RWPE2 (cell line): ENCODE measurements around the gene PCBP4.
A peak's percentile ranks its signal among the peaks of the same experiment; 100 is the strongest.

Source experiments
- ATAC-seq: fragments of 200-7000 bp; cut with Tn5 transposase; 3 replicates; pipeline ENCODE4 v1.9.1; 2021; ENCODE audit warnings: low read depth
- DNase-seq: peaks from one replicate; pipeline ENCODE4 v3.0.0-alpha.2; 2020; ENCODE audit warnings: low spot score
- H3K27ac ChIP-seq: fragments of 450-650 bp; 2 replicates; pipeline ENCODE4 v1.5.1; 2017; ENCODE audit warnings: mild to moderate bottlenecking; ENCODE audit not compliant: poor library complexity, severe bottlenecking
- H3K27me3 ChIP-seq: fragments of 250-450 bp; sonication (Bioruptor Pico); 2 replicates; pipeline ENCODE4 v1.5.1; 2021; ENCODE audit warnings: mild to moderate bottlenecking, moderate library complexity; ENCODE audit not compliant: insufficient read depth, poor library complexity, severe bottlenecking
- H3K36me3 ChIP-seq: fragments of 250-450 bp; sonication (Bioruptor Pico); 2 replicates; pipeline ENCODE4 v1.5.1; 2020; ENCODE audit warnings: low read depth, mild to moderate bottlenecking, moderate library complexity
- H3K4me1 ChIP-seq: fragments of 250-450 bp; sonication (Bioruptor Pico); 2 replicates; pipeline ENCODE4 v1.5.1; 2021; ENCODE audit warnings: mild to moderate bottlenecking, moderate library complexity; ENCODE audit not compliant: insufficient read depth, poor library complexity, severe bottlenecking
- H3K4me3 ChIP-seq: fragments of 250-450 bp; sonication (Bioruptor Pico); 2 replicates; pipeline ENCODE4 v1.5.1; 2021; ENCODE audit warnings: mild to moderate bottlenecking, moderate library complexity; ENCODE audit not compliant: severe bottlenecking
- H3K9me3 ChIP-seq: fragments of 250-450 bp; sonication (Bioruptor Pico); 2 replicates; pipeline ENCODE4 v1.5.1; 2021; ENCODE audit warnings: mild to moderate bottlenecking, moderate library complexity; ENCODE audit not compliant: severe bottlenecking
- TF ChIP-seq, protein P1 (sequence below): fragments of 450-650 bp; IDR thresholded peaks from one replicate; pipeline ENCODE4 v1.5.1; 2017; ENCODE audit warnings: mild to moderate bottlenecking, moderate library complexity; ENCODE audit not compliant: poor library complexity, severe bottlenecking

PCBP4 gene

DNA sequence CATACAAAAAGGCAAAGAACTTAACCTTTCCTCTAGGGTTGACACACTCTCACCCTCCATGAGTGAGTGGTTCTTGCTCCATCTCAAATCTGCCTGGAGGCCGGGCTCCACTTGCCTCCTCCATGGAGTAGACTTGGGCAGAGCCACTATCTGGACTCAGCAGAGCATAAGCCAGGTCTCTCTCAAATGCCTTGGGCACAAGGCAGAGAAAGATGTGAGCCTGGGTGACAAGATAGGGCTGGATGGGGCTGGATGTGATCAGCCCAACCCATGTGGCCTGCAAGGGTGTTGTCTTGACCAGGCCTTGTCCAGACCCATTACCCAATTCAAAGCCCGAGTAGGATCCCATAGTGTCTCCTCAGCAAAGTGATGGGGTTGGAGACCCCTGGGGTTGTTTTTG lies 32.6 kb upstream of the PCBP4 start:
- no peak overlapping the region for H3K27ac ChIP-seq
- no peak overlapping the region for H3K4me3 ChIP-seq
- TF ChIP-seq, protein P1, sequence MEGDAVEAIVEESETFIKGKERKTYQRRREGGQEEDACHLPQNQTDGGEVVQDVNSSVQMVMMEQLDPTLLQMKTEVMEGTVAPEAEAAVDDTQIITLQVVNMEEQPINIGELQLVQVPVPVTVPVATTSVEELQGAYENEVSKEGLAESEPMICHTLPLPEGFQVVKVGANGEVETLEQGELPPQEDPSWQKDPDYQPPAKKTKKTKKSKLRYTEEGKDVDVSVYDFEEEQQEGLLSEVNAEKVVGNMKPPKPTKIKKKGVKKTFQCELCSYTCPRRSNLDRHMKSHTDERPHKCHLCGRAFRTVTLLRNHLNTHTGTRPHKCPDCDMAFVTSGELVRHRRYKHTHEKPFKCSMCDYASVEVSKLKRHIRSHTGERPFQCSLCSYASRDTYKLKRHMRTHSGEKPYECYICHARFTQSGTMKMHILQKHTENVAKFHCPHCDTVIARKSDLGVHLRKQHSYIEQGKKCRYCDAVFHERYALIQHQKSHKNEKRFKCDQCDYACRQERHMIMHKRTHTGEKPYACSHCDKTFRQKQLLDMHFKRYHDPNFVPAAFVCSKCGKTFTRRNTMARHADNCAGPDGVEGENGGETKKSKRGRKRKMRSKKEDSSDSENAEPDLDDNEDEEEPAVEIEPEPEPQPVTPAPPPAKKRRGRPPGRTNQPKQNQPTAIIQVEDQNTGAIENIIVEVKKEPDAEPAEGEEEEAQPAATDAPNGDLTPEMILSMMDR = no peak
- no peak for DNase-seq
- no peaks in the 10 kb centered on the region for H3K27me3 ChIP-seq
- H3K9me3 ChIP-seq = no peaks in the 10 kb centered on the region
- no peak for ATAC-seq
- H3K36me3 ChIP-seq = peaks cover 6% of the 10 kb centered on the region
- H3K4me1 ChIP-seq = peaks cover 10% of the 10 kb centered on the region

DNA sequence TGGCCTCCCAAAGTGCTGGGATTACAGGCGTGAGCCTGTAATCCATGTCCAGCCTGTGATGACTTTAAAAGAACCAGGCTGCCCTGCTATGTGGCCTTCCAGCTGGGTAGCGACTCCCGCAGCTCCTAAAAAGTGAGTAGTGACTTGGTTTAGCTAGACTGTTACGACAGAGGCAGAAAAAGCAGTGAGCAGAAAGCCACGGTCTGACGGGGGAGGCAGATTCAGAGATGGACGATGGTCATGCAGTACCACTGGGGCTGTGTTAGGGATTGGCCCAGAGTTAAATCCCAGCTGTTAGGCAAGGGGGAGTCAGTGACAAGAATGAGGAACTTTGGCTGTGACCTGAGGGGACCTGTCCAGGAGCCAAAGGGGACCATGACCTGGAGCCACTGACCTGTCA lies 31.5 kb upstream of the PCBP4 start:
- Histone ChIP-seq H3K4me3 (no peak overlapping the region), H3K27me3 (no peaks in the 10 kb centered on the region), H3K27ac (no peak overlapping the region), H3K36me3 (peaks cover 17% of the 10 kb centered on the region), H3K4me1 (peaks cover 17% of the 10 kb centered on the region), H3K9me3 (no peaks in the 10 kb centered on the region)
- no peak for DNase-seq
- TF ChIP-seq, protein P1 = no peak
- ATAC-seq = no peak

DNA sequence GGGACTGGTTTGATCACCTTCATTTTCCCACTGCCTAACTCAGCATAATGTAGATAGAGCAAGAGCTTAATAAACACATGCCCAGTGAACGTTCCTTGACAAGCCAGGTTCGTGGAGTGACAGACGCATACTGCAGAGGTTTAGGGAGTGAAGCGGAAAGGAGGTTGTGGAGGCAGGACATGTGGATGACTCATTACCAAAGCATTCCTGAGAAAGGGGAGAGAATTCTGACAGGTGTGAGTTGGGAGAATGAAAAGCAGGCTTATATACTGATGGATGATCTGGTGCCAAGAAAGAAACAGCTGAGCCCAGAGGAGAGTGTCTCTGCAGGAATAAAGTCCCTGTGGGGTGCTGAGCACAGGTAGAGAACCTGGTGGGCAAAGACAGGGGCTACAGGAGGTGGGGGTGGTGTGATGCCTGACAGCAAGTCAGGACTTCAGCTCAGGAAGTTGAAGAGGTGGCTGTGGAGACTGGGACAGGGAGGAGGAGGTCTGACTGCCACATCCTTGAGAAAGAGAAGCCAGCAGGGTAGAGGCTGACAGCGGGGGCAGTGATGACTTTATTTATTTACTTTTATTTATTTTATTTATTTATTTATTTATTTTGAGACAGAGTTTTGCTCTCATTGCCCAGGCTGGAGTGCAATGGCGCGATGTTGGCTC lies 30.8 kb upstream of the PCBP4 start:
- DNase-seq (no peak), ATAC-seq (peak; percentile 62)
- Histone ChIP-seq H3K4me3 (no peak overlapping the region), H3K36me3 (peaks cover 24% of the 10 kb centered on the region), H3K27me3 (no peaks in the 10 kb centered on the region), H3K9me3 (no peaks in the 10 kb centered on the region), H3K27ac (peak overlapping the region; percentile 24), H3K4me1 (peaks cover 17% of the 10 kb centered on the region)
- TF ChIP-seq, protein P1 = no peak

DNA sequence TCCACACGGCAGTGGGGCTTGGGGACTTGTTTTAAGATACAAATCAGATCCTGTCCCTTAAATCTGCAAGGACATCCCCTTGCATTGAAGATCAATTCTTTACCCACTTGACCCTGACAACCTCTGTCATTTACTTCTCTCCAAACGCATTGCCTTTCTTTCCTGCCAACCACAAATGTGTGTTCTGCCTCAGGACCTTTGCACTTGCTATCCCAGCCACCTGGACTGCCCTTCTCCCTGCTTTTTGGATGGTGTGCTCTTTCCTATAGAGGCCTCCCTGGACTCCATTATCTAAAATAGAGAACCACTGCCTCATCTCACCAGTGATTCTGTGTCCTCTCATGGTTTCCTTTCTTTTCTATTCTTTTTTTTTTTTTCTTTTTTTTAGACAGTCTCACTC lies 29.9 kb upstream of the PCBP4 start:
- Histone ChIP-seq H3K4me3 (no peak overlapping the region), H3K4me1 (peaks cover 17% of the 10 kb centered on the region), H3K27ac (peak overlapping the region; percentile 24), H3K27me3 (no peaks in the 10 kb centered on the region), H3K9me3 (no peaks in the 10 kb centered on the region), H3K36me3 (peaks cover 33% of the 10 kb centered on the region)
- ATAC-seq = no peak
- TF ChIP-seq, protein P1 = no peak
- DNase-seq = no peak
